Measurements from ENCODE around the gene ANKRD44. TPM values are rescaled to one million over a fixed set of nuclear protein-coding genes. Genes with fewer than 3 reads are reported as not detected.

Gene ANKRD44
- total and polyA plus RNA-seq, 2 of the 8 experiments (the other 6 are each of a cell fraction or from before 2014, with no cell fraction given): 1.2 to 1.3 TPM

DNA sequence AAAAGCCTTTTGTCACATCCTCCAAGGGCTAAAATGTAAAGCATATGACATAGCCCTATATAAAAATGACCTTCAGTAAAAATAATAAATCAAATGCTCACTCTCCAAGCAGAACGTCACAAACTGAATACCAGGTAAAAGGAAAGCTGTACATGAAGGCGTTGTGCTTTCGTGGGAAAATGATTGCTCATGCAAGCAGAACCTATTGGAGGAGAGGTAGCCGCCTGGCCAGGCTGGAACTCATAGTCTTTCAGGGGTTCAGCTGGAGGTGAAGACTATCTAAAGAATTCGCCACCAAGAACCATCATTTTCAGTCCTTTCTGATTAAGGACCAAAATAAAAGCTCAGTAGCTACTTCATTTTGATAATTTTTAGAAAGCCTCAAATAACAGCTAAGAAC lies 44.7 kb downstream of the ANKRD44 start:
- no peak overlapping the region for H2BK15ac ChIP-seq (ENCODE audit: low read length)
- H2BK120ac ChIP-seq (replicated peaks; ENCODE audit: low read depth, low read length): no peak overlapping the region
- TF ChIP-seq NANOG (IDR thresholded peaks at IDR 0.05; ENCODE audit: insufficient read depth, low read depth, low read length, poor library complexity, severe bottlenecking): no peak
- TF ChIP-seq SUZ12 (IDR thresholded peaks at IDR 0.05; ENCODE audit: low read length): no peak
- TF ChIP-seq FOSL1 (IDR thresholded peaks at IDR 0.05; ENCODE audit: insufficient read depth, low read depth, low read length): no peak
- no peaks in the 10 kb centered on the region for H3K27me3 ChIP-seq (replicated peaks in 1 of 4; ENCODE audit: control insufficient read depth in 3 of 4, extremely low read depth in 1 of 4, insufficient read depth in 3 of 4, low read length in 3 of 4)
- ChIA-PET POLR2A (ENCODE audit: partially characterized antibody) (no interaction called here), CTCF (ENCODE audit: partially characterized antibody) (no interaction called here)
- H3K36me3 ChIP-seq (ENCODE audit: control insufficient read depth in 2 of 4, insufficient read depth in 4 of 4, low read length in 3 of 4): no peaks in the 10 kb centered on the region
- H4K20me1 ChIP-seq (replicated peaks in 1 of 2; ENCODE audit: control insufficient read depth in 1 of 2, insufficient read depth in 2 of 2, low read length in 2 of 2): no peaks in the 10 kb centered on the region
- H4K91ac ChIP-seq (replicated peaks; ENCODE audit: insufficient read length, low read length): no peak overlapping the region
- H2AFZ ChIP-seq (ENCODE audit: low read length): no peak overlapping the region
- no peaks in the 10 kb centered on the region for H3K23me2 ChIP-seq (ENCODE audit: low read depth, low read length)
- H3K79me1 ChIP-seq (ENCODE audit: low read depth, low read length): no peaks in the 10 kb centered on the region
- no peaks in the 10 kb centered on the region for H3K9me3 ChIP-seq (ENCODE audit: insufficient read depth in 2 of 2, low read depth in 1 of 2, low read length in 1 of 2)
- H3K9ac ChIP-seq (replicated peaks in 1 of 4; ENCODE audit: extremely low read depth in 1 of 4, low read depth in 3 of 4, low read length in 3 of 4): no peak overlapping the region
- H3K14ac ChIP-seq (ENCODE audit: insufficient read length): no peak overlapping the region
- WGBS, 2 experiments (ENCODE audit: extremely low coverage in 1 of 2, insufficient coverage in 1 of 2, insufficient read length in 1 of 2, insufficient replicate concordance in 2 of 2, low coverage in 1 of 2, low lambda C conversion rate in 2 of 2, missing lambda C conversion rate in 1 of 2): 87% methylated on average over 5 of the region's 5 CpGs; no CpG with 5 or more reads in 1 of the 2 experiments
- H3K4ac ChIP-seq (replicated peaks; ENCODE audit: insufficient read length, low read depth, low read length): no peak overlapping the region
- no peak overlapping the region for H3K23ac ChIP-seq (ENCODE audit: insufficient read length)
- no peak overlapping the region for H2BK5ac ChIP-seq (ENCODE audit: low read depth, low read length)
- no peak overlapping the region for H3K18ac ChIP-seq (ENCODE audit: extremely low read depth, low read length)
- H4K8ac ChIP-seq (ENCODE audit: extremely low read depth, insufficient read depth, low read length): no peak overlapping the region
- H3K4me1 ChIP-seq (replicated peaks in 1 of 4; ENCODE audit: control insufficient read depth in 3 of 4, insufficient read depth in 4 of 4, low read length in 3 of 4): no peaks in the 10 kb centered on the region
- no peak overlapping the region for H3K4me3 ChIP-seq (ENCODE audit: extremely low read depth in 1 of 4, insufficient read depth in 2 of 4, low read depth in 3 of 4, low read length in 4 of 4)
- no peak overlapping the region for H4K5ac ChIP-seq (ENCODE audit: insufficient read length, low read depth, low read length)
- no peak overlapping the region for H2AK5ac ChIP-seq (ENCODE audit: low read depth, low read length)
- no peak overlapping the region for H3K4me2 ChIP-seq (ENCODE audit: insufficient read depth in 1 of 2, low read depth in 2 of 2, low read length in 2 of 2)
- no peak for DNase-seq (ENCODE audit: low read depth in 1 of 2, low spot score in 2 of 2)
- no peak overlapping the region for H2BK12ac ChIP-seq (ENCODE audit: low read depth, low read length)
- FAIRE-seq: no peak
- H3K79me2 ChIP-seq (ENCODE audit: control insufficient read depth in 1 of 2, insufficient read depth in 2 of 2, low read length in 2 of 2): no peaks in the 10 kb centered on the region
- H2BK20ac ChIP-seq (ENCODE audit: low read length): no peak overlapping the region
- H3K56ac ChIP-seq (replicated peaks; ENCODE audit: insufficient read length, low read depth, low read length): no peak overlapping the region
- no peak overlapping the region for H3K27ac ChIP-seq (ENCODE audit: low read depth, low read length)

Measured in H1 (cell line).